ENCODE measurements around the gene PAGR1.

DNA sequence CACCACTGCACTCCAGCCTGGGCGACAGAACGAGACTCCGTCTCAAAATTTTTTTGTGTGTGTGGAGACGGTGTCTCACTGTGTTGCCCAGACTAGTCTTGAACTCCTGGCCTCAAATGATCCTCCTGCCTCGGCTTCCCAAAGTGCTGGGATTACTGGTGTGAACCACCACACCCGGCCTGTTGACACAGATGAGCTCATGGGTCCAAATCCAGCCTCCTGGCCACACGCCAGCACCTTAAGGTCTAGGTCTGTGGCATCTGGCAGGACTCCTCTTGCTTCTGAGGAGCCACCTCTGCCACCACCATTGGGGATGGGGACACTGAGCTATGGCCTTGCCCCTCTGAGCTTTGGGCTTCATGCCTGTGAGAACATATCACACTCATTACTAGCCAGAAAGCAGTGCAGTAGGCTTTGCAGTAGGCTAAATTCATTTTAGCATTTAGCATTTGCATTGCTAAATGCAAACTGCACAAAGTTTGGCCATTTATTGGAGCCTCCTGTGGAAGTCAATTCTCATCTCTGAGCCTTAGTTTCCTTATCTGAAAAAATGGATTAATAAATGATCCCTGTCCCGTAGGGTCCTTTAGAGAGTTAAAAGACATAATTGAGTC is 52.6 kb downstream of the PAGR1 start:
- TF ChIP-seq, protein P1, sequence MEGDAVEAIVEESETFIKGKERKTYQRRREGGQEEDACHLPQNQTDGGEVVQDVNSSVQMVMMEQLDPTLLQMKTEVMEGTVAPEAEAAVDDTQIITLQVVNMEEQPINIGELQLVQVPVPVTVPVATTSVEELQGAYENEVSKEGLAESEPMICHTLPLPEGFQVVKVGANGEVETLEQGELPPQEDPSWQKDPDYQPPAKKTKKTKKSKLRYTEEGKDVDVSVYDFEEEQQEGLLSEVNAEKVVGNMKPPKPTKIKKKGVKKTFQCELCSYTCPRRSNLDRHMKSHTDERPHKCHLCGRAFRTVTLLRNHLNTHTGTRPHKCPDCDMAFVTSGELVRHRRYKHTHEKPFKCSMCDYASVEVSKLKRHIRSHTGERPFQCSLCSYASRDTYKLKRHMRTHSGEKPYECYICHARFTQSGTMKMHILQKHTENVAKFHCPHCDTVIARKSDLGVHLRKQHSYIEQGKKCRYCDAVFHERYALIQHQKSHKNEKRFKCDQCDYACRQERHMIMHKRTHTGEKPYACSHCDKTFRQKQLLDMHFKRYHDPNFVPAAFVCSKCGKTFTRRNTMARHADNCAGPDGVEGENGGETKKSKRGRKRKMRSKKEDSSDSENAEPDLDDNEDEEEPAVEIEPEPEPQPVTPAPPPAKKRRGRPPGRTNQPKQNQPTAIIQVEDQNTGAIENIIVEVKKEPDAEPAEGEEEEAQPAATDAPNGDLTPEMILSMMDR (IDR thresholded peaks at IDR 0.05), result no peak
- no peak for TF ChIP-seq EZH2 (IDR thresholded peaks at IDR 0.05; ENCODE audit: borderline replicate concordance, insufficient read depth, low read depth, low read length, poor library complexity, severe bottlenecking)
